OCI-LY7 (cell line): ENCODE results near the gene PEX7.

Experiments used
- CTCF ChIP-seq: fragments of 200-600 bp; sonication (generic); conservative IDR thresholded peaks from 2 replicates; pipeline ENCODE4 v1.5.1; 2014; ENCODE audit warnings: mild to moderate bottlenecking, antibody characterized with exemption, low read length, moderate library complexity, mixed read lengths
- EZH2phosphoT487 ChIP-seq: fragments of 200-600 bp; sonication (generic); IDR thresholded peaks from 2 replicates; pipeline ENCODE4 v1.6.1; 2018; ENCODE audit warnings: low read depth, borderline replicate concordance, mild to moderate bottlenecking, mixed run types, antibody characterized with exemption, low read length, moderate library complexity, mixed read lengths

- no peak for TF ChIP-seq CTCF
- TF ChIP-seq EZH2phosphoT487: no peak
These were observed 123.3 kb downstream of the PEX7 start for GRCh38 chr6:136945711-136946121.
